ENCODE measurements around the gene IGF2R.

IGF2R gene

DNA sequence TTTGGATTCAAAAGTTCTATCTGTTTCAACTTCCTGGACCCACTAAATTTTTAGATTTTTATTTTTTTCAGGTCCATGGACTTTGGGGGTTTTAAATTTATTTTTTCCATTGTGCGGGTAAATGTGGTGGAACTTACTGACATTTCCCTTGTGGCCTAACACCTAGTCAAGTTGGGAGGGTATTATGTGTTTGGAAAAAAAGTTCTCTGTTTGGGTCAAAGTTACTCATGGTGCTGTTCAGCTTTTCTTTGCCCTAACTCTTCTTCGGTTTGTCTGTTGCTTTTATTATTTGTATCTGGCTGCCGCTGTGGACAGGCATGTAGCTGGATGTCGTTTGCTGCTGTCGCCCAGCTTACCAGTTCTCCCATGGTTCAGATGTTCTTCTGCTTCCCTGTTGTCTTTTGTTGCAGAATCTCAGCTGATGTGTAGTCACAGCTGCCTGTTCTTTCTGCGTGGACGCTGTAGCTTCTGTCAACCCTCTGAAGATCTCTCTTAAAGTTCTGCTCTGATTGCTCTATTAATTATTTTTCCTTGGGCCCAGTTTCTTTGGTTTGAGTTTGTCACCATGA, 7.9 kb downstream of the IGF2R start:
- DNase-seq, result no peak

DNA sequence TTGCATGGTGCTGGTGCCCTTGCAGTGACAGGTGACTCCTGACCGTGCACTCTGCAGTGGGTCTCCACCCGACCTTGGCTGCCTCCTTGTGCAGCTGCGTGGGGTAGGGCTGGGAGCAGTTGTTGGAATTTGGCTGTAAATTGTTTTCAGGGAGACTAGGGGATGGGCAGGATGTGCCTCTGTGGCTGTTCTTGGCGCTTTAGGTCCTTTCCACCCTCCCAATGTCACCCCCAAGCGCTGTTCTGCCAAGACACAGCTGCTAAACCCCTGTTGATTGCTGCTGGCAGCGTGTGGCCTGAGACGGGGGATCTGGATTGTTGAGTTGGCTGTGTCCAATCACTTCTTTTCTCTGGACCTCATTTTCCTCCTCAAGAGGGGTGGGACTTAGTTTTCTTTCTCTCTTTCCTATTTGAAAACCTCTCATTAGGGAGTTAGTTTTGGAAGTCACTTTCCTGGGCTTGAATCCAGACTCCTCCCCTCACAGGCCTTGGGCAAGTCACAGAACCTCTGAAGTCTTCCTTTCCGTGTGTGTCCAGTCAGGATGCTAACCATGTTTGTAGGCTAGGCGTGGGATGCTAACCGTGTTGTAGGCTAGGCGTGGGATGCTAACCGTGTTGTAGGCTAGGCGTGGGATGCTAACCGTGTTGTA, 8.5 kb downstream of the IGF2R start:
- peak; percentile 86 for DNase-seq

DNA sequence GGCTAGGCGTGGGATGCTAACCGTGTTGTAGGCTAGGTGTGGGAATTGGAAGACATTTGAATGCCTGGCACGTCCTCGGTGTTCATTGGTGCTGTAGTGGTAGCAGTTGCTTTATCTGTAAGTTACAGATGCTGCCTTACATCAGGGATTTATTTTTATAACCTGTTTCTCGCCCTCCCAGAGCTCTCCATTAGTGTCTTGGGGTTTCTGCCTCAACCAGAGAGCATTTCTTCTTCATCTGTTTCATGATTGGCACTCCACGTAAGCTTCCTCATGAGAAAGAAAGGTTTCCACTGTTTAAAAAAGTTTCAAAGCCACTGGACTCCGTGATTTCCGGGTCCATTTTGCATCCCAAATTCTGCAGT, 9.0 kb downstream of the IGF2R start:
- no peak for DNase-seq

DNA sequence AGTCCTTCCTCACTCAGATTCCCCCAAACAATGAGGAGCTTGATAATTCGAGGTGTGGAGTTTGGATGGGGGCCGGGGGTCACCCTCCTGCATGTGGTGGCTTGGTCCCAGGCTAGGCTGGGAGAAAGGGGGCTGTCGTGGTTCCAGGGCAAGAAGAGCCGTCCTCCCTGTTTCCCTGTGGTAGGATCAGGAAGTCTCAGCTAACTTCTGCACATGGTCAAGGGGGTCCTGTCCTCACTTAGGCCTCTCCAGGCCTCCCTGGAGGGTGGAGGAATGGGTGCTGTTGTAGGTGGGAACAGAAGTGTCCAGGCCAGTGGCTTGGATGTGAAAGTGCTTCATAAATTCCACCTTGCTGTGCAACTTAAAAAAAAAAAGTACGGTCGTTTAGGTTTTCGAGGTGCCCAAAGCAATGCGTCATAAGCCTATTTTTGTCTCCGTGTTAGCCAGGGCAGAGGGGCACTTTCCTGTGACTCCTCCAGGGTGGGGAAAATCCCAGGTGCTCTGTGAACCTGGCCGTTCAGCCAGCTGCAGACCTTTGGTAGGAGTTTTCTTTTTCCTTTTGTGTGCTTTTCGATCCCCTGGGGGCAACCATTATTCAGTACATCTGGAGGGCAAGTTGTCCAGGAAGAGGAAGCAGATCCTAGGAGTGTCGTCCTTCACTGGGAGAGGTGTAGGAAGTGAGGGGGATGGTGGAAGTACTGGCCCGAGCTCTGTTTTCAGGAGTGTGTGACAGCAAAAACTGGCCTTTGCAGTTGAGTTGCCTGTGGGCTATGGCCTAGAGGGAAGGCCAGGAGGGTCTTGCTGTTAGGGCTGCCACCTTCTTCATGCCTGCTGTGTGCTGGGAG, 9.6 kb downstream of the IGF2R start:
- DNase-seq, result no peak

DNA sequence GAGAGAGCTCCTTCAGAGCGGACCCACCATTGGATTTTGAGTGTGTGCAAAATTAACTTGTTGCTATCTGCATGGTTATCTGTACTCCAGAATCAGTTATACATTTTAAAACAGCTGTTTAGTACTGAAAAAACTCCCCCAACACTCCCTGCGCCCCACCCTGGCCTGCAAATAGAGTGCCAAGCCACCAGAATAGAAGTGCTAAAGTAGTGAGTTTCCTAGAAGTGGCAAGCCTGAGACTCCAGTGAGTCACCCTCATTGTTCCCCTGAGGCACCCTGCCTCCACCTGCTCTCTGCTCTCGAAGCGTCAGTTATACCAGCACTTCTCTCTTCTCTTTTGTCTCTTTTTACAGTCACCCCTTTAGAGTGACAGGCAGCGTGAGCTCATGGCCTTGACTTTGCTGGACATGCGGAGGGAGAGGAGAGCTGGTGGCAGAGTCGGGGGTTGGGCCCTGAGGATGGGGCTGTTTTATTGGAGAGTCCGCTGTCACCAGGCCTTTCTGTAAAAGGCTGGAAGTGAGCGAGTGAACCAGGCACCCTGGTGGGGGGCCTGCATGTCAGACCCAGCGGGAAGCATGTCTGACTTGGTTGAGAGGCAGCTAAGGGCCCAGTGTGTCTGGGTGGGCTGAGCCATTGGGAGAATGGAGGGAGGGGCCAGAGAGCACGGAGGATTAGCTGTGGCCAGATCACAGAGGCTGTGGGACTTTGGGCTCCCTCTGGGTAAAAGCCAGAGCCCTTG, 10.4 kb downstream of the IGF2R start:
- DNase-seq, result peak; percentile 59

DNA sequence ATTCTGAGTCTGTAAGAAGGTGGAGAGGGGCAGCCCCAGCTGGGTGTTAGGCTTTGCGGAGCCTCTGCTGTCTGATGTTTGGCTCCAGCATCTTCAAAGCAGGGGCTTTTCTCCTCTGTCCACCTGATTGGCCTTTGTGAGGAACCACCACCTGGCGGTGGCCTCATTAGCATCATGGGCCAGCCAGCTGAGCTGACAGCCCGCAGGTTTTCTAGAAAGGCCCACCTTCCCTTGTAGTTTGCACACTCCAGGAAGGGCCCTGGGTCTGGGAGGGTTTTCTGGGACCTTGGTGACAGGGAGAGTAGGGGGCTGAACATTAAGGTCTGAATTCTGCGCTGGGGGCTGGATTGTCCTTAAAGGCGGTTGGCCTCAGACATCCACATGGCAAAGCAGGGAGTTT, 11.6 kb downstream of the IGF2R start:
- no peak for DNase-seq

DNA sequence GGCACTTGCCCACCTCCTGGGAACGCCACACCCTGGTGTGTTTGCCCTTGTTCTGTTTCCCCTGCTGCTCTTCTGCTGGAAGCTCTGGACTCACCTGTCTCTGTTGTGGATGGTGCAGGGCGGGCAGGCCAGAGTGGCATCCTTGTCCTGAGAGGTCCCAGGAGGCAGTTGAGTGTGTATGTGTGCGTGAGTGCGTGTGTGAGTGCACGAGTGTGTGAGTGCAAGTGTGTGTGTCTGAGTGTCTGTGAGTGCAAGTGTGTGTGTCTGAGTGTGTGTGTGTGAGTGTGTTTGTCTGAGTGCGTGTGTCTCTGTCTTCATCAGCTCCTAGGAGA, 12.2 kb downstream of the IGF2R start:
- peak; percentile 10 for DNase-seq

DNA sequence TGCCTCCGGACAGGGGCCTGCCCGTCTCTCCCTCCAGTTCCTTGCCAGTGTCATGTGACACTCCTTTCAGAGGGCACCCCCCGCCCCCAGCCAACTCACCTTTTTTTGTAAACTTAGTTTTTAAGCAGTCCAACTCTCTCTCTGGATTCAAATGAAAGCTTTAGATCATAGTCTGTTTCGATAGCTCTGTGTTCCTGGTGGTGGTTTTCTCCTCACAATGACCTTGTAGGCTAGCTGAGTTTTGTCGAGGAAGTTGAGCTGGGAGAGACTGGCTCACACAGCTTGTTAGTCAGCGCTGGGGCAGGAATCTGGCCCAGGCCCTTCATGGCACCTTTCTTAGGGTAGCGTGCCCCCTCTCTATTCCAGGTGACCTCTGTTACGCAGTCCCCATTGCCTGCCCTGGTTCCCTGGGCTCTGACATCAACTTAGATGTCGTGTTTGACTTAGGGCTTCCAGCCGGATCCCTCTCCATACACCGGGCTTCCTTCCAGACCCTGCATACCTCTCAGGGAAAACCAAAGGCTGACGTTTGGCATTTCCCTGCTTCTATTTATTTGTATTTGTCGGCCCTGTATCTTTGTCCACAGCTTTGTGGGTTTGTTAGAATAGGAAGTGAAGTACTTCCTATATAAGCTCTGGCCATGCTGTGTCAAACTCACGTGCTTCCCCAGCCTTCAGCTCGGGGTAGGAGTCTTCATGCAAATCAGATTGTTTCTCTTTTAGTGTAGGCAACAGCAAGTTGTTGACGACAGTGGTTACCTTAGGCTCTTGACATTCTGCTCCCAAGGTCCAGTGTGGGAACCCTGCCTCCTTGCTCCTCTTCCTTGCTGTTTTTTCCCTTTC, 12.7 kb downstream of the IGF2R start:
- DNase-seq, result no peak

DNA sequence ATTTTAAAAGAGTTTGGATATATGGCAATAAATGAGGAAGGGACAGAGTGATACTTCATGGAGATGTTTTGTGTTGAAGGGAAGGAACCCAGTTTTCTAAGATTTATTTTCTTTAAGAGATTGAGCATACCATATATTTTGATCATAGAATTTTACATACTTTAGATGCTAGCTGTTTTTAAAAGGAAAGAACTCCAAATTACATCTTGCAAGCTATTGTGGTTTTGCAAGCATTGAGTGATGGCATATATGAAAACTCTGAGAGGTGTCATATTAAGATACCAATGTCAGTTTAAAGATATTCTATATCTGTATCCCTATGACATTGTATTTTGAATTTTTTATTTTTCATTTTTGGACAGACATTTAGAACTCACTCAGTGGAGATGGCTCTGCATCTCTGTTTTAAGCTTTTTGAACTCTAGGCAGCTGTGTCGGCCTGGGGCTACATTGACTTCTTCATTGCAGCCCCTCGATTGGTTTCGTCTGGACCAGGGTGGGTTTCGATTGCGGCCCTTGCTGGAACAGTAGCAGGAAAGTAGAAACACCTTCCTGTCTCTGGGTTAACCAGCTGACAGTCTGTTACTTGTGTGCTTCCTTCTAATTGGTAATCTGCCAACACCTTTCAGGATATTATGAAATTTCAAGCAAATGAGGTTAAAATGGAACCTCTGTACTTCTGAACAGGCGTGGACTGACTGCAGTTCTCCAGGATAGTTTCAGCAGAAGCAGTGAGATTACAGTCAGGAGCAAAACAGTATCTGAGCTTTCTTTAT, 14.0 kb downstream of the IGF2R start:
- DNase-seq, result no peak

DNA sequence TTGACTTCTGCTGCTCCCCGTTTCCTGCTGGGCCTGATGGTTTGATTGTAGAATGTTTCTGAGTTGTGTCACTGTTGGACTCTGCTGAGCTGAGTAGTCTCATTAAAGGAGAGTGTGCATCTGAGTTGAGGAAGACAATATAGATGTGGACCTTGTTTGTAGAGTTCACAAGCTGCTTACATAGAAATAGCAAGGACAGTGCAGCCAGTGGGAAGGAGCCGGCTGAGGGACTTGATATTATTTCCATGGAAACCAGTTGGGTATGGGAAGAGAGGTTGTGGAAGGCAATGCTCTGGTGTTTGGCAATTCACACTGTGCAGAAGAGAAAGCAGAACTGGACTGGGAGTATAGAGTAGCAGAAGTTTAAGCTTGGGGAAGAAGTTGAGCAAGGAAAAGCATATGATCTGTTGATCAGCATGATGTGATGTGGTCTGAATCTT, 14.8 kb downstream of the IGF2R start:
- DNase-seq, result no peak

DNA sequence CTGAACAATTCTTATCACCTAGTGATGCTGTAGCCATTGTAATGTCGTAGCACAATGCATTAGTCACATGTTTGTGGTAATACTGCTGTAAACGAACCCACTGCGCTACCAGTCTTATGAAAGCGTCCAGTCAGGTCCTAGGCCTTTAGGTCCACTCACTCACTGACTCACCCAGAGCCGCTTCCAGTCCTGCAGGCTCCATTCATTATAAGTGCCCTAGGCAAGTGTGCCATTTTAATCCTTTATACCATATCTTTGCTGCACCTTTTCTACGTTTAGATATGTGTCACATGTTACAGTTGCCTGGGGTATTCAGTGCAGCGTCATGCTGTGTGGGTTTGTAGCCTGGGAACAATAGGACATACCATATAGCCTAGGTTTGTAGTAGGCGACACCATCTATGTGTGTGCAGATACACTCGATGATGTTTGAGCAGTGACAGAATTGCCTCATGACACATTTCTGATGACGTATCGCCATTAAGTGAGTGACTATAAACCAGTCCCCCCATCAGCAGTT, 15.4 kb downstream of the IGF2R start:
- DNase-seq, result no peak

DNA sequence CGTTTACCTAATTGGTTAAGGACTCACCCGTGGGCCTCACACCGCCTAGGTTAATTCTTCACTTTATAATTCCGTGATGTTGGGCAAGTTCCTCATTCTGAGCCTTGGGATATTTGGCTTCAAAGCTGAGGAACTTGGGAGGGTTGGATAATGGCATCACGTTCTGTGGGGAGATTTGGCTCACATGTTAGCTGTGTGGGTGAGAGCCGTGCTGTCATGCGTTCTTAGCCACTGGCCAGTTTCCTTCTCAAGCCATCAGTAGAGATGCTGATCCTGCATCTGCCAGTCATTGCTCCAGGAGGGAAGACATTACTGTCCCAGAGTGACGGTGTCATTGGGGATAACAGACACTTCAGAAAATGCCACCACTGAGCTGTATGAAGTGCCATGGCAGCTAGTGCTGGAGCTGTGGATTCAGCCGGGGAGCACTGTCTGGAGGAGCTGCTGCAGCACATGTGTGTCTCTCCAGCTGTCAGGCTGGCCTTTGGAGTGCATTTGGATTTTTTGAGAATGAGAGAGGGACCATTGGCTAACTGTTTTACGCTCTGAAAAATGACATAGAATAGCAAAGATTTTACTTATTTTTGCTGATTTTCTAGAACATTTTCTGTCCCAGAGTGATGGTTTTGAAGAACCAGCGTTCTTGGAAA, 16.5 kb downstream of the IGF2R start:
- no peak for DNase-seq

DNA sequence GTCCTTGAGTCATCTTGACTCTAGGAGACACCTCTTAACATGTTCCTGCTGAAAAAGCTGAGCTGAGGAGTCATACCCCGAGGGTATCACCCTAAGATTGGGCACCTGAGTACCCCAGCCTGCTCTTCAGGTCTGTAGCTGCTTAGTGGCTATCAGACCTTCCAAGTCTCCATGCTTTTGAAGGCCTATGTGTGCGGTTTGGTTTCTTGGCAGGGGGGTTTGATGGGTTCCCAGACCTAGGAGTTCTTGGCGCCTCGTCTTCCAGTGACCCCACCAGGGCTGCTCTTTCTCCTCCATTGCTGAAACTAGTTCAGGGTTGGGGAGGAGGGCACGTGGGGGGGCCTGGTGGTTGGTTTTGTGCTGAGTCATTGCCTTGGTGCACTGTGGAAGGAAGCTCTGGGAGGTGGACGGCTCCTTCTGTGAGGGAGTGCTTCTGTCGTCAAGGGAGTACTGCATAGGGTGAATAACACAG, 20.1 kb downstream of the IGF2R start:
- no peak for DNase-seq

DNA sequence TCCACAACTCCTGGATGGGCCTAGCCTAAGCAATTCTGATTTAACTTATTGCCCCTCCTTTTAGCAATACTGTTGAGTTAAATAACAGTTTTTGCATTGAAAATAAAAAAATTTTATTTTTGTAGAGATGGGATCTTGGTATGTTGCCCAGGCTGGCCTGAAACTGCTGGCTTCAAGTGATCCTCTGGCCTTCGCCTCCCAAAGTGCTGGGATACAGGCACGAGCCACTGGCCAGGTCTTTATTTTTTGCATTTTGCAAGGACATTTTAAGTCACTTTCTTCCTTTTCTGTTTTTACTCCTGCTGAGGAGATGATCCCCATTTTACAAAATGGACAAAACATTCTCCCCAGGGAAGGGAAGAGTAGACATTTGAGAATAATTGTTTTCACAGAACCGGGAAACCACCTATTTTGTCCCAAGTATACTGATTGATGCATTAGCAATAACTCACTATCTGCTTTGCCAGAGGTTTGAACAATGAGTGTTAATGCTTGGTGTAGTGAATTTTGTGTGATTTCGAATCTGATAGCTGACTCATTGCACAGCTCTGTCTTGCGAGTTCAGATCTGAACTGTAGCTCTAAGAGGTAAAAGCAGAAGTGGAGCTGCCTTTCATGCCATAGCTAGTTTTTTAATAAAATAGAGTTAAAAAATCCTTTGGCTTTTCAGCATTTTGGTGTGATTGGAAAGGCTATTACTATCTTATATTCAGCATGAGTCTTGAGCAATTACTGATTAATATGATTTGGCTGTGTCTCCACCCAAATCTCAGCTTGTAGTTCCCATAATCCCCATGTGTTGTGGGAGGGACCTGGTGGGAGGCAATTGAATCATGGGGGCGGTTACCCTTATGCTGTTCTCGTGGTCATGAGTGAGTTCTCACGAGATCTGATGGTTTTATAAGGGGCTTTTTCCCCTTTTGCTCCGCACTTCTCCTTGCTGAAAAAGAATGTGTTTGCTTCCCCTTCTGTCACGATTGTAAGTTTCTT, 20.9 kb downstream of the IGF2R start:
- DNase-seq, result peak; percentile 45

DNA sequence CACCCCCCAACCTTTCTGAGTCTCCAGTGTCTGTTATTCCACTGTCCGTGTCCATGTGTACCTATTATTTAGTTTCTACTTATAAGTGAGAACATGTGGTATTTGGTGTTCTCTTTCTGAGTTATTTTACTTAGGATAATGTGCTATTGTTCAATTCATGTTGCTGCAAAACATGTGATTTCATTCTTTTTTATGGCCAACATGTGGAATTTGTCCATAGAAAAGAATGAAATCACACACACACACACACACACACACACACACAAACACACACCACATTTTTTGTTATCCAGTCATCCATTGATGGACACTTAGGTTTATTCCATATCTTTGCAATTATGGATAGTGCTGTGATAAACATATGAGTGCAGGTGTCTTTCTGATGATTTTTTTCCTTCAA, 23.5 kb downstream of the IGF2R start:
- DNase-seq, result no peak

DNA sequence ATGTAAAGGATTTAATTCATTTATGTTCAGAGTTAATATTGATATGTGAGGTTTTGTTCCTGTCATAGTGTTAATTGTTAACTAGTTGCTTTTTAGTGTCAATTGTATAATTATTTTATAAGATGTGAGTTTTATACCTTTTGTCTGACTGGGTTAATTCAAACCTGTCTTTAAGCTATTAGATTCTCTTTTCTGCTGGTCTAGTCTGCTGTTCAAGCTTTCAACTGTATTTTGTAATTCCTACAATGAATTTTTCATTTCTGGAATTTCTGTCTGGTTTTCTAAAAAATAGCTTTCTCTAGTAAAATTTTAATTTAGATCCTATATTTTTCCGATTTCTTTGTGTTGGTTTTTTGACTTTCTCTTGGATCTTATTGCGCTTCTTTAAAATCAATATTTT, 26.5 kb downstream of the IGF2R start:
- DNase-seq, result no peak

DNA sequence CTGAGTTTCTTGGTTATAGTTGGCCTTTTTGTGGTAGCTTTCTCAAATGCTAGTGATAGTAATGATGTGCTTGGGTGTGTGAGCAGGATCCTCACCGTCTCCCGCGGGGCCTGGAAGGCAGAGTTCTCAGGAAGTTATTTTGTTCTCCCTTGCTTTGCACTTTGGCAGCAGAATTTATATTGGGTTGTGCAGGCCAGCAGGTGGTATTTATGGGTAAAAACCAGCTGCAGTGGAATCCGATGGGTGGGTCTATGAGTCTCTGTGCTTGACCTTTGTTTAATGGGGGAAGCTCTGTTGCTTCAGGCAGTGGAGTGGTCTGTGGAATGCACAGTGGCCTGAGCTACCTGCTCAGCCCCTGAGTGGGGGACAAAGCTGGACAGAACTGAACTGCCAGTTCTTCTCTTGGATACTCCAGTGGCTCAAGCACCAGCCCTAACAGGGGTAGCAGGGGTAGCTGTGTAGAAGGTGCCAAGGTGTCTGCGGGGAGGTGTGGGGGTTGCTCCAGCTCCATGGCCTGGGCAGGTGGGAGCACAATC, 27.3 kb downstream of the IGF2R start:
- no peak for DNase-seq

DNA sequence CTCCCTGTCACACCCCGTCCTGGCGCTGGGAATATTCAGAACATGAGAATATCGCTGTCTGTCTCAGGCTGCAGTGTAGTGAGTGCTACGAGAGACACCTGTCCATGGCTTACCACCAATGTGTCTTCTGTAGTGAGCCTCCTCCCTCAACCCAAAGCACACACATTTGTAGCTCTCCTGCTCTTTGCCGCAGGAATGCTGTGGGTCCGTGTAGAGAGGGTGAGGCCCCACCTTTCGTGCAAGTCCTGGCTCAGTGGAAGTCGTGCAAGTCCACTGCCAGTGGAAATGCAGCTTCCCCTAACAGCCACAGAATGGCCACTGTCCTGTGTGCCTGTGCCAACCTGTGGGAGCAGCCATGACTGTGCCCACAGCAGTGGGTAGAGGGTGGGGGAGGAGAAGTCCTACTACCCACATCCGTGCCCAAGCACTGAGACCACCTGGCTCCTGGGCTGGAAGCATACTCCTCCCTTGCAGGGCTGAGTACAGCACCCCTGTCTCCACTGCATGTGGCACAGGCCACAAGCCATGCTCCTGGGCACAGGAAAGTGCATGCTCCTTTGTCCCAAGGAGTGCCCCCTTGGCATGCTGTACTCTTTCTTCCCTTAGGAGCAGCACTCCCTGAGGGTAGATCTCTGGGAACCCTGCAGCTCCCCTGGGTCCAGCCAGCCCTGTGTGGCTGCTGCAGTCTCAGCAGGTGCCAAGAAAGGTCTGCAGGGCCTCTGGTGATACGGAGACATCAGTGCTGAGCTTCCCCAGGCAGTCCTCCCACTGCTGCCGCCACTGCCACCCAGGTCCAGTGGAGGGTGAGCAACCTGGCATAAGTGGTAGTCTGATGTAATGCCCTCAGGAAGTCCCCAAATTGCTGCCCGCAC, 28.0 kb downstream of the IGF2R start:
- DNase-seq, result no peak

Data from femur (tissue), 1 donor.